ENCODE results near the gene UBAC2. TPM values are rescaled to one million over a fixed set of nuclear protein-coding genes. Genes with fewer than 3 reads are reported as not detected.

The UBAC2 gene
- total and polyA plus RNA-seq, 2 donors (not counting 3 experiments of a cell fraction or from before 2014, with no cell fraction given) = 45.7 to 54.4 TPM

GRCh38 chr13:99353246-99353600 lies 152.6 kb downstream of the UBAC2 start:
- Histone ChIP-seq H3K4me2 (ENCODE audit: insufficient read depth, low read length) (no peak overlapping the region), H3K36me3 (ENCODE audit: control insufficient read depth in 2 of 2, extremely low read depth in 1 of 2, insufficient read depth in 2 of 2, low read length in 2 of 2) (peaks cover 0 to 4% of the 10 kb centered on the region in 2 experiments), H4K20me1 (replicated peaks; ENCODE audit: control insufficient read depth, extremely low read depth, insufficient read depth, low read length) (no peaks in the 10 kb centered on the region), H3K27ac (ENCODE audit: insufficient read depth, low read depth, low read length) (no peak overlapping the region), H3K79me2 (ENCODE audit: control insufficient read depth, insufficient read depth, low read length) (no peaks in the 10 kb centered on the region), H2AFZ (ENCODE audit: low read depth, low read length) (no peak overlapping the region), H3K9ac (replicated peaks; ENCODE audit: extremely low read depth, insufficient read depth, low read length) (no peak overlapping the region), H3K4me1 (ENCODE audit: control insufficient read depth, extremely low read depth, insufficient read depth, low read length) (peaks cover 24% of the 10 kb centered on the region), H3K27me3 (ENCODE audit: control insufficient read depth in 2 of 2, insufficient read depth in 2 of 2, low read length in 2 of 2) (no peaks in the 10 kb centered on the region), H3K4me3 (replicated peaks in 1 of 3; ENCODE audit: insufficient read depth in 1 of 3, low read depth in 1 of 3, low read length in 3 of 3) (no peak overlapping the region), H3K9me1 (replicated peaks; ENCODE audit: control insufficient read depth, extremely low read depth, insufficient read depth, low read length) (no peaks in the 10 kb centered on the region), H3K9me3 (replicated peaks; ENCODE audit: control insufficient read depth, insufficient read depth, low read length) (no peaks in the 10 kb centered on the region)
- intact Hi-C loops (cut with micrococcal nuclease) (no loop called here), dilution Hi-C loops (cut with MboI; ENCODE audit: extremely low pct_ligation_motif_present, low sequenced_read_pairs) (no loop called here)
- no TSS peak for BruUV-seq (replicated peaks)
- FAIRE-seq (no peak), DNase-seq (ENCODE audit: low read depth, low spot score) (no peak)
- ChIA-PET CTCF (interaction anchor here (1.2 kb wide), 1 partner anchor 84 kb away, joined by 4 read pairs; no protein-coding TSS in a partner anchor), POLR2A (no interaction called here)
- TF ChIP-seq POLR2AphosphoS5 (IDR thresholded peaks at IDR 0.05; ENCODE audit: insufficient read depth, low read depth, low read length) = no peak
- TF ChIP-seq POLR2A (IDR thresholded peaks at IDR 0.05; ENCODE audit: low read depth, low read length) = no peak
- TF ChIP-seq FOS (IDR thresholded peaks at IDR 0.05; ENCODE audit: borderline replicate concordance, insufficient read depth, low read length) = no peak
- no peak for TF ChIP-seq EZH2 (IDR thresholded peaks at IDR 0.05; ENCODE audit: borderline replicate concordance, low read depth, low read length, severe bottlenecking)
- TF ChIP-seq MAX (IDR thresholded peaks at IDR 0.05; ENCODE audit: insufficient read depth, insufficient read length) = no peak

DNA sequence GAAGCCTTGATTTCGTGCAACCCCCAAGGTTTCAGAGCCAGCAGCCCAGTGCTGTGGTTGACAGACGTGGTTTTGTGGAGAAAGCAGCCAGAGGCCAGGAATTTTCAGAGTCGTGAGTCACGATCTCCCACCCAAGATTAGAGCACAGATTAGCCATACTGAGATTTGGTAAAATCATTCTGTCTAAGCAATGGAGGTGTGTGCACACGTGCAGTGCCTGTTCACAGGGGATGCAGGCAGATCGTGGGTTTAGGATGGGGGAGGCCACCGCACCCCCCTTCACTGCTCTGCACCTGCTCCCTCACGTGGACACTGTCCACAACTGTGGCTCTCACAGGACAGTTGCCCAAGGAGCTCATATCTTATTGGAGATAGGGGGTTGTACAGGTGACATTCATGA lies 153.2 kb downstream of the UBAC2 start:
- H3K27me3 ChIP-seq (ENCODE audit: control insufficient read depth in 2 of 2, insufficient read depth in 2 of 2, low read length in 2 of 2) = no peaks in the 10 kb centered on the region
- no peak overlapping the region for H3K4me2 ChIP-seq (ENCODE audit: insufficient read depth, low read length)
- no peaks in the 10 kb centered on the region for H3K79me2 ChIP-seq (ENCODE audit: control insufficient read depth, insufficient read depth, low read length)
- H2AFZ ChIP-seq (ENCODE audit: low read depth, low read length) = no peak overlapping the region
- TF ChIP-seq EZH2 (IDR thresholded peaks at IDR 0.05; ENCODE audit: borderline replicate concordance, low read depth, low read length, severe bottlenecking) (no peak), GATA2 (IDR thresholded peaks at IDR 0.05; ENCODE audit: insufficient read depth, insufficient read length, low read depth, low read length) (no peak), MAX (IDR thresholded peaks at IDR 0.05; ENCODE audit: insufficient read depth, insufficient read length) (no peak), MYC (IDR thresholded peaks at IDR 0.05; ENCODE audit: low read depth, low read length) (no peak), POLR2AphosphoS5 (IDR thresholded peaks at IDR 0.05; ENCODE audit: insufficient read depth, low read depth, low read length) (no peak), JUN (IDR thresholded peaks at IDR 0.05; ENCODE audit: borderline replicate concordance, insufficient read depth, insufficient read length, low read depth) (no peak), CTCF (IDR thresholded peaks at IDR 0.05; ENCODE audit: extremely low read depth in 1 of 2, insufficient read depth in 1 of 2, low read depth in 1 of 2, low read length in 2 of 2) (no peak), FOS (IDR thresholded peaks at IDR 0.05; ENCODE audit: borderline replicate concordance, insufficient read depth, low read length) (no peak), POLR2A (IDR thresholded peaks at IDR 0.05; ENCODE audit: low read depth, low read length) (no peak)
- BruUV-seq (replicated peaks) = no TSS peak
- no peak for DNase-seq (ENCODE audit: low read depth, low spot score)
- H3K4me3 ChIP-seq (replicated peaks in 1 of 3; ENCODE audit: insufficient read depth in 1 of 3, low read depth in 1 of 3, low read length in 3 of 3) = no peak overlapping the region
- no peaks in the 10 kb centered on the region for H3K9me3 ChIP-seq (replicated peaks; ENCODE audit: control insufficient read depth, insufficient read depth, low read length)
- no peak overlapping the region for H3K9ac ChIP-seq (replicated peaks; ENCODE audit: extremely low read depth, insufficient read depth, low read length)
- intact Hi-C loops (cut with micrococcal nuclease) = no loop called here
- POLR2A ChIA-PET = no interaction called here
- H4K20me1 ChIP-seq (replicated peaks; ENCODE audit: control insufficient read depth, extremely low read depth, insufficient read depth, low read length) = no peaks in the 10 kb centered on the region
- no peak overlapping the region for H3K27ac ChIP-seq (ENCODE audit: insufficient read depth, low read depth, low read length)
- peaks cover 24% of the 10 kb centered on the region for H3K4me1 ChIP-seq (ENCODE audit: control insufficient read depth, extremely low read depth, insufficient read depth, low read length)
- CTCF ChIA-PET = no interaction called here
- peaks cover 0 to 4% of the 10 kb centered on the region in 2 experiments for H3K36me3 ChIP-seq (ENCODE audit: control insufficient read depth in 2 of 2, extremely low read depth in 1 of 2, insufficient read depth in 2 of 2, low read length in 2 of 2)
- dilution Hi-C loops (cut with MboI; ENCODE audit: extremely low pct_ligation_motif_present, low sequenced_read_pairs) = no loop called here
- no peak for FAIRE-seq
- no peaks in the 10 kb centered on the region for H3K9me1 ChIP-seq (replicated peaks; ENCODE audit: control insufficient read depth, extremely low read depth, insufficient read depth, low read length)
